Left lung (tissue), 10 donors: ENCODE results near the gene PAPPA. TPM values are rescaled to one million over a fixed set of nuclear protein-coding genes. Genes with fewer than 3 reads are reported as not detected.

Source experiments
- ATAC-seq: fragments of 200-7000 bp; cut with Tn5 transposase; one replicate; pipeline ENCODE4 v1.9.1; 2020; ENCODE audit warnings: moderate library complexity
- DNase-seq, 4 donors: peaks; one replicate each; pipeline ENCODE4 v3.0.0-alpha.2; 2013 to 2020
- H3K27ac ChIP-seq, 2 donors: fragments of 200-600 bp; sonication (generic) in 1 of 2; one replicate each; pipeline versions ENCODE4 v1.5.0 to v1.8.0; 2020 to 2021
- H3K27me3 ChIP-seq, 2 donors: fragments of 200-600 bp; sonication (generic) in 1 of 2; one replicate each; pipeline versions ENCODE4 v1.5.0 to v1.8.0; 2020 to 2021
- H3K36me3 ChIP-seq, 2 donors: fragments of 200-600 bp; sonication (generic) in 1 of 2; one replicate each; pipeline versions ENCODE4 v1.5.0 to v1.8.0; 2020 to 2021
- H3K4me1 ChIP-seq, 2 donors: fragments of 200-600 bp; one replicate each; pipeline ENCODE4 v1.8.0; 2021
- H3K4me3 ChIP-seq, 2 donors: fragments of 200-600 bp; sonication (generic) in 1 of 2; one replicate each; pipeline versions ENCODE4 v1.5.0 to v1.8.0; 2020 to 2021; ENCODE audit warnings: mild to moderate bottlenecking in 1 of 2
- H3K9me3 ChIP-seq, 2 donors: fragments of 200-600 bp; sonication (generic) in 1 of 2; one replicate each; pipeline versions ENCODE4 v1.5.0 to v1.8.0; 2020 to 2021
- CTCF ChIP-seq, 2 donors: fragments of 200-600 bp; sonication (generic) in 1 of 2; IDR thresholded peaks; one replicate each; pipeline versions ENCODE4 v1.5.0 to v1.8.0; 2021; ENCODE audit warnings: antibody characterized with exemption in 2 of 2
- intact Hi-C, 2 donors: fragments of 100-400 bp; cut with DNase I; formaldehyde crosslinking; loops; one replicate each; pipeline versions ENCODE4 v1.11.2 to v1.14.2; 2022
- polyA plus RNA-seq, 6 donors: library from polyadenylated mRNA; unstranded; fragments of 120-200 nt; gene quantifications; one replicate each; pipeline ENCODE4 v1.2.1, GENCODE V29; 2013; ENCODE audit not compliant: insufficient read length in 6 of 6
- total RNA-seq, 2 donors: library from RNA; stranded (reverse); fragmentation: NEBNext Ultra II Directional; extraction: Animal tissue kit (Norgen Biotek cat#: 25700); gene quantifications; one replicate each; pipeline ENCODE4 v1.2.1, GENCODE V29; 2021
- donor health status: DM: no; HTN: yes; CAD: no.
- donor health status: DM: no; HTN: no; CAD: no.

Gene PAPPA
- total and polyA plus RNA-seq, 8 donors: 1.1 to 9.8 (median 1.3) TPM

- no peaks in the 10 kb centered on the region for H3K9me3 ChIP-seq
- no peak for DNase-seq
- H3K27me3 ChIP-seq: no peaks in the 10 kb centered on the region
- H3K4me3 ChIP-seq: no peak overlapping the region
- TF ChIP-seq CTCF (IDR thresholded peaks at IDR 0.05): no peak
- intact Hi-C loops: no loop called here
- ATAC-seq: no peak
- no peaks in the 10 kb centered on the region for H3K36me3 ChIP-seq
- no peak overlapping the region for H3K27ac ChIP-seq
- no peaks in the 10 kb centered on the region for H3K4me1 ChIP-seq
Measured at GRCh38 chr9:116313638-116314037, 160.0 kb downstream of the PAPPA start.

GRCh38 chr9:116316246-116316645 lies 162.7 kb downstream of the PAPPA start:
- no peaks in the 10 kb centered on the region for H3K36me3 ChIP-seq
- no peaks in the 10 kb centered on the region for H3K9me3 ChIP-seq
- H3K4me1 ChIP-seq: no peaks in the 10 kb centered on the region
- no peaks in the 10 kb centered on the region for H3K27me3 ChIP-seq
- no peak for TF ChIP-seq CTCF (IDR thresholded peaks at IDR 0.05)
- H3K4me3 ChIP-seq: no peak overlapping the region
- DNase-seq (no peak), ATAC-seq (no peak)
- H3K27ac ChIP-seq: no peak overlapping the region
- intact Hi-C loops: no loop called here

GRCh38 chr9:116317503-116317902 lies 163.9 kb downstream of the PAPPA start:
- no peaks in the 10 kb centered on the region for H3K9me3 ChIP-seq

GRCh38 chr9:116318468-116319374 lies 165.1 kb downstream of the PAPPA start:
- peak; percentile 49 for ATAC-seq
- no peak for TF ChIP-seq CTCF (IDR thresholded peaks at IDR 0.05)

More at GRCh38 chr9:116317503-116317902, 163.9 kb downstream of the PAPPA start:
- DNase-seq (no peak), ATAC-seq (no peak)
- intact Hi-C loops: no loop called here
- Histone ChIP-seq H3K36me3 (no peaks in the 10 kb centered on the region), H3K27me3 (no peaks in the 10 kb centered on the region), H3K4me1 (no peaks in the 10 kb centered on the region), H3K4me3 (no peak overlapping the region), H3K27ac (no peak overlapping the region)
- no peak for TF ChIP-seq CTCF (IDR thresholded peaks at IDR 0.05)

GRCh38 chr9:116319480-116319879 lies 165.9 kb downstream of the PAPPA start:
- Histone ChIP-seq H3K27ac (no peak overlapping the region), H3K27me3 (no peaks in the 10 kb centered on the region), H3K4me1 (no peaks in the 10 kb centered on the region), H3K9me3 (no peaks in the 10 kb centered on the region), H3K36me3 (no peaks in the 10 kb centered on the region), H3K4me3 (no peak overlapping the region)
- ATAC-seq (no peak), DNase-seq (no peak)
- intact Hi-C loops: no loop called here
- no peak for TF ChIP-seq CTCF (IDR thresholded peaks at IDR 0.05)

More at GRCh38 chr9:116318468-116319374, 165.1 kb downstream of the PAPPA start:
- Histone ChIP-seq H3K4me3 (no peak overlapping the region), H3K4me1 (no peaks in the 10 kb centered on the region), H3K36me3 (no peaks in the 10 kb centered on the region), H3K27ac (no peak overlapping the region), H3K27me3 (no peaks in the 10 kb centered on the region), H3K9me3 (no peaks in the 10 kb centered on the region)
- DNase-seq: peak in 2 of 4 donors; percentile 55 to 65
- intact Hi-C loops: no loop called here
